Measurements from ENCODE around the gene DUSP5. TPM values are rescaled to one million over a fixed set of nuclear protein-coding genes. Genes with fewer than 3 reads are reported as not detected.
A peak's percentile ranks its signal among the peaks of the same experiment; 100 is the strongest.
"Not testable (repeated sequence)": the region's sequence is repeated elsewhere in the genome, so short reads cannot be mapped to it uniquely, and the experiment has no call there.

The DUSP5 gene, protein sequence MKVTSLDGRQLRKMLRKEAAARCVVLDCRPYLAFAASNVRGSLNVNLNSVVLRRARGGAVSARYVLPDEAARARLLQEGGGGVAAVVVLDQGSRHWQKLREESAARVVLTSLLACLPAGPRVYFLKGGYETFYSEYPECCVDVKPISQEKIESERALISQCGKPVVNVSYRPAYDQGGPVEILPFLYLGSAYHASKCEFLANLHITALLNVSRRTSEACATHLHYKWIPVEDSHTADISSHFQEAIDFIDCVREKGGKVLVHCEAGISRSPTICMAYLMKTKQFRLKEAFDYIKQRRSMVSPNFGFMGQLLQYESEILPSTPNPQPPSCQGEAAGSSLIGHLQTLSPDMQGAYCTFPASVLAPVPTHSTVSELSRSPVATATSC
- 73.6 and 74.9 TPM in 2 replicates for total RNA-seq (2014; rRNA removed; shearing (Covaris generic))
- polyA plus RNA-seq (2014; cell fraction: nucleus; rRNA removed), result 26.8 and 31.7 TPM in 2 replicates

DNA sequence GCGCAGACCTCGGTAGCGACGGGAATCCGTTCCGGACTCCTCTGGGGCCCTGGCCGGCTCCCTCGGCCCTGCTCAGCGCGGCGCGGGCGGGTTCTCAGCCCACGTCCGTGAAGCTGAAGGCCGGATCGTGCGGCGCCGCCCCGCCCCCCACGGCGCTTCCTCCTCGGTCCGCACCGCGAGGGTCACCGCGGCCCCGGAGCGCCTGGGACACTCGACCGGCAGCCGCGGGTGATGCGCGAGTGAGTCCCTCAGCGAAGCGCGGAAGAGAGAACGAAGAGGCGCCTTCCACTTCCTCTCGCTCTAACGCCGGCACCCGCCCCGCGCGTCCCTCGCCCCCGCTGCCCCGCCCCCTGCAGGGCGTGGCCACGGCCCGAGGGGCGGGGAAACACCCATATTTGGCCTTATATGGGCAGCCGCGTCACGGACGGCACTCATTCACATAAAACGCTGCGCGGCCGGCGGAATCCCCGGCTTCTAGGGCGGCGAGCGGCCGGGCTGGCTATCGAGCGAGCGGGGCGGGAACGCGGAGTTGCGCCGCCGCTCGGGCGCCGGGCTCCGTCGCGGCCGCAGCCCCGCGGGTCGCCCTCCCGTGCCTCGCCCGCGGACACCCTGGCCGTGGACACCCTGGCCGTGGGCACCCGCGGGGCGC lies at the start of gene DUSP5:
TSS of gene DUSP5 (plus strand) at position 470 of the 649 bp plus-strand sequence. CDS start 215 bp downstream, outside the sequence.
- peak; percentile 95 for DNase-seq (ENCODE audit: extremely low read depth, low read depth)

GRCh38 chr10:110448682-110449418 lies 48.9 kb upstream of the DUSP5 start:
- DNase-seq (ENCODE audit: extremely low read depth, low read depth), result no peak

DNA sequence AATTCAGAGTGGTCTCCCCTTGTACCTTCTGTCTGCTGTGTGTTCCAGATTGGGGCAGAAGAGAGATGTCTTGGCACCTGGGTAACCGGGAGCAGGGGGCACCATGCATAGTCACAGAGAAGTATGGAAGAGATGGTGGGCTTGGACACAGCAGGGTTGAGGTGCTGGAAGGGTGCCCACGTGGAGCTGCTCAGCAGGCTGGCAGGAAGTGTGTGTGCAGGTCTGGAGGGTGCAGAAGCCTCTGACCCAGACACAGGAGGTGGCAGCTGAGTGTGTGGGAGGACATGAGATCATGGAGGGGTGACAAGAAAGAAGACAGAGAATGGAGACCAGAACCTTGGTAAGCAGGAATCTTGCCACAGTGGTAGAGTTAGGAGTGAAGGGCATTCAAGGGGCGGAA lies 42.3 kb upstream of the DUSP5 start:
- DNase-seq (ENCODE audit: extremely low read depth, low read depth), result no peak

DNA sequence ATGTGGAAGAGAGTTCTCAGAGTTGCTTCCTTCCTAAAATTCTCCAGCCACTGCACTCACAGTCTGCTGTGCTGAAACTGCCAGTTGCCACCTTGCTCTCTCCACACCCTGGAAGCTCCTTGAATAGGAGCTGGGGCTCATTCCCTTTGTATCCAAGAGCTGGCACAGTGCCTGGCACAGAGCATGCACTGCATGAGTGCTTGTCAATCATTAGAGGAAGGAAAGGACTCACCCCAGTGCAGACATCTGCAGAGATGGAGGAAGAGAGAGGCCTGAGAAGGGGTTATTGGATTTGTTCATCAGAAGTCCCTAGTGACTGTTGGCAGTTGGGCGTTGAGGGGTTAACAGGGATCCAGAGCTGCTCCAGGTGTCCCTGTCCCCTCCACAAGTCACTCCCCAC lies 41.7 kb upstream of the DUSP5 start:
- DNase-seq (ENCODE audit: extremely low read depth, low read depth), result no peak

DNA sequence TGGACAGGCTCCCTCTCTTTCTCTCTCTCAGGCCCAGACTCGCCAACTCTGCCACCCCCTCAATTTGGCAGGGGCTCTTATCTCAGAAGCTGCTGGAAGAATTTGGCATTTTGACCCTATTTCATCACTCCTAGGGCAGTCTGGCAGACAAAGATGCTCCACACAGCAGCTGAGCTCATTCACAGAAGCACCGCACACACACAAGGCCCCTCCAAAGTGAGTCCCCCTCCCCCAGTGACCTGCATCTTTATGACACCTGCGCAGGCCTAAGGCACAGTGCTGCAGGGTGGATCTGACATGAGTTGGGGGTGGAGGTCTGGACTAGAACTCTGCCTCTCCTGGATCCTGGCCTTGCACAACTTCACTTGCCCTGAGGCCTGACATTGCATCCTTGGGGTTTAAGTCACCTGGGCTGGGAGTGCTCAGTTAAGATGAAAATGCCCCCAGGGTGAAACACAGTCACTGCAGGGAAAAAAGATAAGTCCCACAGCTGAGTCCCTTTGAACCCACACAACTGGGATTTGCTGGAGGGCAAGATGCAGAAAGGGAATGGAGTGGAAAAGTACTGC lies 41.1 kb upstream of the DUSP5 start:
- no peak for DNase-seq (ENCODE audit: extremely low read depth, low read depth)

DNA sequence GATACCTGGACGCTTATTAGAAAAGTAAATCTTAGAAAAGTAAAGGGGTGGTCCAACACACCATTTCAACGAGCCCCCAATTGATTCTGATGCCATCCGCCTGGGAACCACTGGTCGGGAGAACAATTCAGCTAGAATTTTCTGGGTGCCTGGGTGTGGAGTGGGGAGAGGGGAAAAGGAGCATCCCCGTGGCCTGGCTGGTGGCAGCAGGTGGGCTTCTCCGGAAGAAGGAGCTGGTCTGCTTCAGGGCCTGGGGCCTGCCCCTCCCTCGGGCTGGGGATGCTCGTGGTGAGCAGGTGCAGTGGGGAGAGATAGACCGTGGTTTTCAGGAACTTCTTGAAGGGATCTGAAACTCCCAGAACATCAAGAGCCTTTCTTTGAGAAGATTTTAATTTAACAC lies 39.9 kb upstream of the DUSP5 start:
- no peak for DNase-seq (ENCODE audit: extremely low read depth, low read depth)

DNA sequence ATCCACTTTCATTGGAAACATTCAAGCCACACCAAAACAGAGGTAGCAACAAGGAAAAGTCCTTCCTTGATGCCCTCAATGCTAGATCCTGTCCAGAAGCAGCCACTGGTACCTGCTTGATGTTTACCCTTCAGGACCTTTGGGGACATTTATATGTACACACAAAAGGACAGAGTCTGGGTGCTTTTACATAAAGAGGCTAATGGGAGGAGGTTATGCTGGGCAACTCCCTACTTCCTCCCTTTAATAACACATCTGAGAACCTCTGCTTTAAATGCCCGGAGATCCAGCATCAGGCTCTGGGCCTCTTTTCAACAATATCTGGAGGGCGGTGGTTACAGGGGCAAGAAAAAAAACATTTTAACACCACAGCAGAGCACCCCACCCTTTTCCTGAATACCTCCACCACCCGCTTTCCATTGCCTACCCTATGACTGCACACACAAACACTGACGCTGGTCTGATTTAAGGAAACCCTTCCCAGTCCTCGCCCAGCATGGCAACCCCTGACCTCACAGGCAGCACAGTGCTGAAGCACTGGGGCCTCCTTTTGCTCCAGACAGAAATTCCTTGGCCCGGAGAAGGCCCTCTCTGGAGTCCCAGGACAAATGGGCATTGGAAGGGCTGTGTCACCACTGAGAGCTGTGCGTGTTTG lies 39.3 kb upstream of the DUSP5 start:
- no peak for DNase-seq (ENCODE audit: extremely low read depth, low read depth)

- no peak for DNase-seq (ENCODE audit: extremely low read depth, low read depth)
Measured at GRCh38 chr10:110459600-110459999, 38.1 kb upstream of the DUSP5 start.

DNA sequence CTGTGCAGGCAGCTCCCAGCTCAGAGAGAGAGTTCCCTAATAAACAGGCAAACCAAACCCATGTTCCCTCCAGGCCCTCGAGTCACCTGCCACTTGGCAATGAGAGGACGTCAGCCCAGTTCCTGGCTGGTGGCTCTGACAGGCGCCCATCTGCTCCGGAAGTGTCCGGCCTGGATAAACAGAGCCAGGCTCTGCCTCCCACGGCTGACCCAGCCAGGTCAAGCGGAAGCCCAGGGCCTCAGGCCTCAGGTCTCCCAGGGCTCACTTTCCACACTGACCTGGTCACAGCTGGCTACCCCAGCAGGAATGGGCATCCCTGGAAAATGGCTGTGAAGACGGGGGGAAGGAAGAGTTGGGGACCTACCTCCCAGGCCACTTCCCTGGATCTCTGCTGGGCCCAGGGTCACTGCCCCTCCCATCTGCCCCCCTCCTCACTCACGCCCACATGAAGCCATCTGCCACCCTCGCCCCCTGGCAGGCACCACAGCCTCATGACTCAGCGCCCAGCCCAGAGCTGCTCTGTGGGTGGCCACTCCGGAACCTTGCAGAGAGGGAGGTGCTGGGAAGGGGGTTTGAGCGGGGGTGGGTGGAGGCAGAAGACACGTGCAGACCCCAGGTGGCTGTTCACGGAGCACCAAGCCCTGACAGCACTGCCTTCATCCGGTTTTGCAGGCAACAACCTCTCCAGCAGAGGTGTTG lies 37.4 kb upstream of the DUSP5 start:
- DNase-seq (ENCODE audit: extremely low read depth, low read depth), result no peak

DNA sequence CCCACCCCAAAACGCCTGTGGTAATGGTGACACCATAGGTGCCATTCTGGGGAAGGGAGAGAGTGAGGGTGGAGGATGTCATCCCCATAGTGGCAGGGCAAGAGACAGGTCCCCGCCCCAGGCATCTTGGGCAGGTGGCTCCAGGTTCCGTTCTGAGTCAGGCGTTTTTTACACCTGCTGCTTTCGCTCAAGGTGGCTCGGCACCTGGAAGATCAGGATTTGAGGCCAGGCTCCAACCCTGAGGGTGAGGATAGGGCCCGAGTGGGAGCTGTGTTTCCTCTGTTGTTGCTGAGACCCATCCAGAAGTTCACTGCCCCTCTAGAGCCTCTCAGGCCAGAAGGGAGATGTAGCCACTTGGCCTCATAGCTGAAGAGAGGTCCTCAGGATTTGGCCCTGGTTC lies 36.6 kb upstream of the DUSP5 start:
- no peak for DNase-seq (ENCODE audit: extremely low read depth, low read depth)

DNA sequence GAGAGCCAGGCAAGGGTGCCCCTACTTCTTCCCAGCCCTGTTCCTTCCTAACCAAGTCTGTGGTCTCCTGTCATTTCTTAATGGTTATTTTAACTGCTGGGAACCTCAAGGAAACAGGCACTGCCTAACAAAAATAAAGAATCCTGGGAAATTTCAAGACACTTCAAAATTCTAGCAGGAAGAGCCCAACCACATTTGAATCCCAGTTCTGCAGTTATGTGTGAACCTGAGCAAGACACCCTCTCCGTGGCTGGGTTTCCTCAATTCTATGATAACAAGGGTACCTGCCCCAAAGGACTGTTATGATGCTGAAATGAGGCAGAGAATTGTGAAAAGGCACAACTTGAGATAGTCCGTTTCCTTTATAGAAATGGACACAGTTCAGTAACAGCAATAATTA lies 36.2 kb upstream of the DUSP5 start:
- no peak for DNase-seq (ENCODE audit: extremely low read depth, low read depth)

- DNase-seq (ENCODE audit: extremely low read depth, low read depth), result no peak
Measured at GRCh38 chr10:110462166-110463095, 35.3 kb upstream of the DUSP5 start.

DNA sequence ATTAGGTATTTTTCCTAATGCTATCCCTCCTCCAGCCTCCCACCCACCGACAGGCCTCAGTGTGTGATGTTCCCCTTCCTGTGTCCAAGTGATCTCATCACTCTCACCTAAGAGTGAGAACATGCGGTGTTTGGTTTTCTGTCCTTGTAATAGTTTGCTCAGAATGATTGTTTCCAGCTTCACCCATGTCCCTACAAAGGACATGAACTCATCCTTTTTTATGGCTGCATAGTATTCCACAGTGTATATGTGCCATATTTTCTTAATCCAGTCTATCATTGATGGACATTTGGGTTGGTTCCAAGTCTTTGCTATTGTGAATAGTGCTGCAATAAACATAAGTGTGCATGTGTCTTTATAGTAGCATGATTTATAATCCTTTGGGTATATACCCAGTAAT lies 29.4 kb upstream of the DUSP5 start:
- DNase-seq (ENCODE audit: extremely low read depth, low read depth), result not testable (repeated sequence)

DNA sequence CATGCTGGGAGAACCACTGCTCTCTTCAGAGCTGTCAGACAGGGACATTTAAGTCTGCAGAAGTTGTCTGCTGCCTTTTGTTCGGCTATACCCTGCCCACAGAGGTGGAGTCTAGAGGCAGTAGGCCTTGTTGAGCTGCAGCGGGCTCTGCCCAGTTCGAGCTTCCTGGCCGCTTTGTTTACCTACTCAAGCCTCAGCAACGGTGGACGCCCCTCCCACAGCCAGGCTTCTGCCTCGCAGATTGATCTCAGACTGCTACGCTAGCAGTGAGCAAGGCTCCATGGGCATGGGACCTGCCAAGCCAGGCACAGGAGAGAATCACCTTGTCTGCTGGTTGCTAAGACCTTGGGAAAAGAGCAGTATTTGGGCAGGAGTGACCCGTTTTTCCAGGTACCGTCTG lies 27.2 kb upstream of the DUSP5 start:
- not testable (repeated sequence) for DNase-seq (ENCODE audit: extremely low read depth, low read depth)

DNA sequence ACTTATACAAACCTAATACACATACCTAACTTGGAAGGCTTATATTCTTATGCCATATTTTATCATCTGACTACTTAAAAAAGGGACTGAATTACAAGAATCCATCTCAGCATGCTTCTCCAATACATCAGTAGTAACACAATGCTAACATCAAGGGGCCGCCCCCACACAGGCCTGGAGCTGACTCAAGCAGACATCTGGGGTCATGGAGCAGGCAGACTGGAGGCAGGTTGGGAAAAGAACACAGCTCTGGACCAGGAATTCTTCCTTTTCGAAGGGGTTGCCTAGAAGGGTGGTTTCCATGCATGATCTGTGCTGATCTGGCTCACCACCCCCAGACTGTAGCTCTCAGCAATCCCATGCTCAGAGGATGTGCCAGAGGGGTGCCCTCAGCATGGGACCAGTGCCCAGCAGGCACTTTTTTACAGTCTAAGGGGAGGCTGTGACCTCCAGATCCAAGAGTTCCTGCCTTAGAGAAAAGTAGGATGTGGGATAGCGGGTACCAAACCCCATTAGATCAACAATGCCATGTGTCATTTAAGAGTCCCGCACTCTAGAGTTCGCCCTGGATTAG lies 26.1 kb upstream of the DUSP5 start:
- DNase-seq (ENCODE audit: extremely low read depth, low read depth), result no peak

GRCh38 chr10:110474017-110474416 lies 23.7 kb upstream of the DUSP5 start:
- DNase-seq (ENCODE audit: extremely low read depth, low read depth), result no peak

DNA sequence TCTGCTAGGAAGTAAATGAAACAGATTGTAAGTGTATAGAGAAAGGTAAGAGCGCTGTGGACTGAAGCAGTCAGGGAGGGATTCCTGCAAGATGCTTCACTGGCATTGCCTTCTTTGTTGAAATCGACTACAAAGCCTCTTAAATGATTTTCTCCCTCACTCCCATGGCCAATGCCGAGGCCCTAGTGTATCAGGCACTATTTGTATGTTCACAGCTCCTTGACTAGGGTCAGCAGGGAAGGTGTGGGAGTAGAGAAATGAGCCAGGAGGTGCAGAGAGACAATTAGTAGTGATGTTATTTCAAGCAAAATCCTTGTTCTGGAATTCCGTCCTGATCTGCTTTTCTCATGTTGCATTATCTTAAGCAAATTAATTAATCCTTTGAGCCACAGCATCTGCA lies 22.9 kb upstream of the DUSP5 start:
- no peak for DNase-seq (ENCODE audit: extremely low read depth, low read depth)

DNA sequence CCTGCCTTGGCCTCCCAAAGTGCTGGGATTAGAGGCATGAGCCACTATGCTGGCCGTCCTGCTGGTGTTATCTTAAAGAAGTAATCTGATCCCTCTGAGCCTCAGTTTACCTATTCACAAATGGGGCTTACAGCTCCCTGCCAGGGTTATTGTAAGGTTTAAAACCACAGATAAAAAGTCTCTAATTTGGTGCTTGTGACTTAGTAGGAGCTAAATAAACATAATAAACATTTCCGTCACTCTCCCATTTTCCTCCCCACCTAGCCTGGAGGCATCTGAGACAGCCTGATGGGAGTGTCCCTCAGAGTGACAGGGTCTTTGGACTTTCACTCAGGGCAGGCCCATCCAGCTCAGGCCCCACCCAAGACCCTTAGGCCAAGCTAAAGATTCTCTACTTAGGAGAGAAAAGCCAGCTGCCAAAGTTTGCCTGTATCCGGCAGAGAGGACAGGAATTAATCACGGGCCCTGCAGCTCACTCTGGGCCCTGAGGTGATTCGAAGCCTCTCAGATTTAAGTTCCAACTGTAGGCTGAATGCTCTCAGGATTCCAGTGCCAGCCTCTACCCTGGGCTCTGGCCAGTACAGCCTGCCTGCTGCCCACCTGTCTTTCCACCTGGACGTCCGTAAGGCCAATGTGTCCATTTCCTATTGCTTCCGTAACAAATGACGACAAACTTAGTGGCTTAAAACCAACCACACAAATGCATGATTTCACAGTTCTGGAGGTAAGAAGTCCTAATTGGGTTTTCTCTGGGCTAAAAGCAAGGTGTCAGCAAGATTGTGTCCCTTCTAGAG lies 21.8 kb upstream of the DUSP5 start:
- DNase-seq (ENCODE audit: extremely low read depth, low read depth), result no peak

Measured in NCI-H460 (cell line).